ENCODE results near the gene HDLBP. TPM values are rescaled to one million over a fixed set of nuclear protein-coding genes. Genes with fewer than 3 reads are reported as not detected.

HDLBP gene
- total RNA-seq, 2 experiments from 2014 or later, result 170 to 176 TPM

DNA sequence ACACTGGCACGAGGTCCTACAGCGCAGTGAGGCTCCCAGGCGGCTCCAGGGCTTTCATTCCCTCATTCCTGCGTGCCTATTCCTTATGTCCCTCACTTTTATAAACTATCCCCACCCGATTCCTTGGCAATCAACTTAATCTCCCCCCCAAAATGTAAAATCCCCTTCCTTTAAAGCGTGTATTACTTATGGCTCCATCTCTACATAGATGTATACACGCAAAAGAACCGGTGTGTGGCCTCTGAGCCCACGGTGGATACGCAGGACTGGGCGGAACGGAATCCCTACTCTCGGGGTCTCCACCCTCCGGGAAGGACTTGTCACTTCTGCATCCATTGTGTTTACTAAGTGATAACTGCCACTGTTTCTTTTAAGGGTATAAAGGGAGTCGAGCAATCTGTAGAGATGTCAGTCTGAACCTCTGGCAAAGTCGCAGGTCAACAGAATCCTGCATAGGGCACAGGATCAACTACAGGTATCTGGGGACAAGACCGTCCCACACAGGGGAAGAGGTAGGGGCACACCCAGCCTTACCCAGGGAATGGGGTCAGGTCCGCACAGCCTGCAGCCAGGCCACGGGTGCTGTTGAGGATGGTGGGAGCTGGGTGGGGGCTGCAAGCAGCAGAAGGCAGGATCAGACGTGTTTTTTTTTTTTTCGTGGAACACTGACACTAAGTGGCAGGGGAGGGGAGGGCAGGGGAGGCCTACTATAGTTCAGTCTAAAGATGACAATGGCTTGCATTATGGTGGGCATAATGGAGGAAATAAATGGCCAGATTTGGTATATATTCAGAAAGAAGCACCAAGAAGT lies 42.1 kb downstream of the HDLBP start:
- POLR2A ChIA-PET, result no interaction called here
- intact Hi-C loops (cut with micrococcal nuclease; ENCODE audit: unreplicated experiment), result no loop called here
- BruUV-seq (replicated peaks), result no TSS peak
- DNase-seq (ENCODE audit: low spot score), result no peak
- H3K4me1 ChIP-seq (ENCODE audit: insufficient read depth, low read length, poor library complexity, severe bottlenecking), result no peaks in the 10 kb centered on the region
- no peak for TF ChIP-seq EZH2phosphoT487 (IDR thresholded peaks at IDR 0.05; ENCODE audit: borderline replicate concordance, low read depth, low read length)
- TF ChIP-seq, protein P1, sequence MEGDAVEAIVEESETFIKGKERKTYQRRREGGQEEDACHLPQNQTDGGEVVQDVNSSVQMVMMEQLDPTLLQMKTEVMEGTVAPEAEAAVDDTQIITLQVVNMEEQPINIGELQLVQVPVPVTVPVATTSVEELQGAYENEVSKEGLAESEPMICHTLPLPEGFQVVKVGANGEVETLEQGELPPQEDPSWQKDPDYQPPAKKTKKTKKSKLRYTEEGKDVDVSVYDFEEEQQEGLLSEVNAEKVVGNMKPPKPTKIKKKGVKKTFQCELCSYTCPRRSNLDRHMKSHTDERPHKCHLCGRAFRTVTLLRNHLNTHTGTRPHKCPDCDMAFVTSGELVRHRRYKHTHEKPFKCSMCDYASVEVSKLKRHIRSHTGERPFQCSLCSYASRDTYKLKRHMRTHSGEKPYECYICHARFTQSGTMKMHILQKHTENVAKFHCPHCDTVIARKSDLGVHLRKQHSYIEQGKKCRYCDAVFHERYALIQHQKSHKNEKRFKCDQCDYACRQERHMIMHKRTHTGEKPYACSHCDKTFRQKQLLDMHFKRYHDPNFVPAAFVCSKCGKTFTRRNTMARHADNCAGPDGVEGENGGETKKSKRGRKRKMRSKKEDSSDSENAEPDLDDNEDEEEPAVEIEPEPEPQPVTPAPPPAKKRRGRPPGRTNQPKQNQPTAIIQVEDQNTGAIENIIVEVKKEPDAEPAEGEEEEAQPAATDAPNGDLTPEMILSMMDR (conservative IDR thresholded peaks at IDR 0.05; ENCODE audit: low read length), result 0 out of 2 replicates have a peak, but pooled peaks have one; percentile 20
- H3K36me3 ChIP-seq (ENCODE audit: insufficient read depth, low read length), result 0 out of 2 replicates have a peak, but pooled peaks cover 3% of the 10 kb centered on the region
- no peaks in the 10 kb centered on the region for H3K9me2 ChIP-seq (ENCODE audit: insufficient read depth, low read length)
- peaks cover 24% of the 10 kb centered on the region for H4K20me1 ChIP-seq (ENCODE audit: insufficient read depth, low read length)
- CTCF ChIA-PET (ENCODE audit: unreplicated experiment), result no interaction called here
- H3K4me2 ChIP-seq (ENCODE audit: low read length), result peak overlapping the region; percentile 32; the same call in 1 of the 2 replicates
- no peak overlapping the region for H3K4me3 ChIP-seq (ENCODE audit: low read depth, low read length, poor library complexity, severe bottlenecking)
- H3K79me2 ChIP-seq (ENCODE audit: insufficient read depth, low read depth, low read length), result peaks cover 16% of the 10 kb centered on the region; the same call in 1 of the 2 replicates
- H3K27ac ChIP-seq (ENCODE audit: low read depth, low read length, poor library complexity, severe bottlenecking), result no peak overlapping the region
- no peak overlapping the region for H2AFZ ChIP-seq (ENCODE audit: low read length)
- no peaks in the 10 kb centered on the region for H3K9me3 ChIP-seq (ENCODE audit: low read length)

DNA sequence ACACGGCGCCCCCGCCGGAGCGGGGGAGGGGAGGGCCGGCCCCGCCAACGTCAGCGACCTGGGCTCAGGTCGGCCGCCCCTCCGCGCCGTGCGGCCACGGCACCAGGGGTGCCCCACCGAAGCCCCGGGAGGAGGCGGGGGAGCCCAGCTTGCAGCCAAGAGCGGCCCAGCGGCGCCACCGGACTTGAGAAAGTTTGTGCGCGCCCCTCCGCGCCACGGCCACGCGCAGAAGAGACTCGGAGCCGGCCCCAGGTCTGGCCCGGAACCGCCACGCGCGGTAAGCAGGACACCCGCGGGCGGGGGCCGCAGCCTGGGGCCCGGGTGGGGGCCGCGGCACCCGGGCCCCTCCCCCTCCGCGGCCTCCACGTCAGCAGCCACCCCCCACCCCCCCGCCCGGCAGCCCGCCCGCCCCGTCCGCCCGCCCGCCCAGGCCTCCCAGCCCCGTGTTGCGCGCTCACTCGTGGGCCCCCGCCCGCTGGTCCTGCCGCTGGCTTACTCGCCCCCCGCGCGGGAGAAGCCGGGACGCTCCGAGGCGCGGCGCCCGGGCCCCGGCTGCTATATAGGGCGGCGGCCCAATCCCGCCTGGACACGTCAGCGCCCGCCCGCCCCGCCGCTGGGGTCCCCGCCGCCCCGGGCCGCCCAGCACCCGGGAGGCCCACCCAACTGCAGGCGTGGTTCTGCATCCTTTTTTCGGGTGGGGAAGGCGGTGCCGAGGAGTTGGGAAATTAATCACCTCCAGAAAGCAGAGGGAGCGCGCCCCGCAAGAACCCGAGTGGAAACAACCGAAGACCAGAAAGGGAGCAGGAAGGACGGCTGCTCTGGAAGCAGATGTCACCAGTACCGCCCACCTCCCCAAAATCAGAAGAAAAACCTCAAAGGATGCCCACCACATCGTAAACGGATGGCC lies 42.9 kb downstream of the HDLBP start:
- H3K27ac ChIP-seq (ENCODE audit: low read depth, low read length, poor library complexity, severe bottlenecking), result no peak overlapping the region
- H3K9me3 ChIP-seq (ENCODE audit: low read length), result no peaks in the 10 kb centered on the region
- DNase-seq (ENCODE audit: low spot score), result no peak
- H3K4me2 ChIP-seq (ENCODE audit: low read length), result peak overlapping the region; percentile 34; the same call in 1 of the 2 replicates
- H4K20me1 ChIP-seq (ENCODE audit: insufficient read depth, low read length), result peaks cover 24% of the 10 kb centered on the region
- intact Hi-C loops (cut with micrococcal nuclease; ENCODE audit: unreplicated experiment), result no loop called here
- H3K36me3 ChIP-seq (ENCODE audit: insufficient read depth, low read length), result peaks cover 8% of the 10 kb centered on the region; the same call in 1 of the 2 replicates
- POLR2A ChIA-PET, result no interaction called here
- TF ChIP-seq, protein P1 (conservative IDR thresholded peaks at IDR 0.05; ENCODE audit: low read length), result no peak
- TF ChIP-seq EZH2phosphoT487 (IDR thresholded peaks at IDR 0.05; ENCODE audit: borderline replicate concordance, low read depth, low read length), result no peak
- H3K9me2 ChIP-seq (ENCODE audit: insufficient read depth, low read length), result no peaks in the 10 kb centered on the region
- H3K79me2 ChIP-seq (ENCODE audit: insufficient read depth, low read depth, low read length), result peaks cover 16% of the 10 kb centered on the region; the same call in 1 of the 2 replicates
- no peak overlapping the region for H3K4me3 ChIP-seq (ENCODE audit: low read depth, low read length, poor library complexity, severe bottlenecking)
- no peaks in the 10 kb centered on the region for H3K4me1 ChIP-seq (ENCODE audit: insufficient read depth, low read length, poor library complexity, severe bottlenecking)
- H2AFZ ChIP-seq (ENCODE audit: low read length), result no peak overlapping the region
- CTCF ChIA-PET (ENCODE audit: unreplicated experiment), result no interaction called here
- BruUV-seq (replicated peaks), result no TSS peak
